GM19372 (cell line): ENCODE data around the gene ADAMTS8.

ENCODE experiments used
- ATAC-seq: cut with Tn5 transposase; IDR thresholded peaks from one replicate; pipeline ENCODE4 v1.9.1; 2021; ENCODE audit warnings: mild to moderate bottlenecking, low read depth, moderate library complexity; ENCODE audit not compliant: unreplicated experiment

Gene ADAMTS8

GRCh38 chr11:130428316-130429119 lies at the start of gene ADAMTS8:
TSS of gene ADAMTS8 (minus strand) at chr11:130428609. CDS start at chr11:130428286, 323 bp downstream.
- ATAC-seq: no peak

GRCh38 chr11:130477586-130478203 lies 49.3 kb upstream of the ADAMTS8 start:
- no peak for ATAC-seq

- ATAC-seq: no peak
Observed at GRCh38 chr11:130476922-130477491, 48.6 kb upstream of the ADAMTS8 start.

GRCh38 chr11:130476200-130476921 lies 48.0 kb upstream of the ADAMTS8 start:
- no peak for ATAC-seq

DNA sequence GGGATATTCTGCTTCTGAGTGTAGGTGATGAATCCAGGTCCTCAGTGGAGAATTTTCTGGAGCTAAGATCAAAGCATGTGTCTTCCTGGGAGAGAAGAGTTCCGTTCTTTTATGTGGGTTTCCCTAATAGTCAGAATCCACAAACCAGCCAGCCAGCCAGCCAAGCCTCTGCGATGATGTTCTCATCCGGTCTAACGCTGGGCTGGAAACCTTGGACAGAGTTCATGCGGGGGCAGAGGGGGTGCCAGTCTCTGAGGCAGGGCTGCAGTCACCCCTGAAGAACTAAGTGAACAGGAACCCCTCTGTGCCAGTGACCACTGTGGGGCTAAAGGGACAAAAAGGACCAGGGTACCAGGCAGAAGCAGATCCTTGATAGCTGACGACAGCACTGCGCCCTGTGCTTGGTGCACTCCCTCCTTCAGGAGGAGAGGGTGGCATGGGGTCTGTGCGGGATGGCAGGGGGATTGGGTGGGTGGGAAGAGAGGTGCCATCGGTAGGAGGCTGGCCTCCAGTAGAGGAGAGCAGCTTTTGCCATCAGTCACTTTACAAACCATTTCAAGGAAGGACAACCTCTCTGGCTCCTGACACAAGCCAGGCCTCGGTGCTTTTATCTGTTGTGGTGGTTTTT lies 47.1 kb upstream of the ADAMTS8 start:
- ATAC-seq: no peak

- no peak for ATAC-seq
Observed at GRCh38 chr11:130474637-130475400, 46.4 kb upstream of the ADAMTS8 start.

DNA sequence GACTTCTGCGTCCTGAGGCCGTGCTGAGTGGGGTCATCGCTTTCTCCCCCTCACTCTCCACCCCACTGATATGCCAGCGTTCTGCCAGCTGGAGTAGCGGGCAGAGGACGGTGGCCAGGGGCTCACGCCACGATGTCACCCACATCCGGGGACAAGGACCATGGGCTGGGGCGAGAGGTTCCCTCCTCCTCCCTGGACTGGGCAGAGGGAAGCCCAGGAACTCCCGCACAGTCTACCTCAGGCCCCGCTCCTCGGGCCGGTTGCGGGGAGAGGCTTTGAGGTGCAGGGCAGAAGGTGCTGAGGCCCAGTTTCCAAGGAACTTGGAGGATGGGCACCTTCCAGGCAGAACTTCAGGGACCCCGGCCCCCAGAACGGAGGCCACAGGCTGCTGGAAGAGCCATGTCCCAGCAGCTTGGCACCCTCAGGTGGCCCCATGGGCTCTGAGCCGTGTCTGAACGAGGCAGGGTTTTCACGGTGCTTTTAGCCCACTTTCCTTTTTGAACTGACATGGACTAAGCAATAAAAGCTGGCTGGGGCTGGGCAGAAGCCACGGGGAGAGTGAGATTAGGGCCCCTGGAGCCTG lies 45.5 kb upstream of the ADAMTS8 start:
- ATAC-seq: no peak

GRCh38 chr11:130473056-130473794 lies 44.8 kb upstream of the ADAMTS8 start:
- ATAC-seq: no peak

DNA sequence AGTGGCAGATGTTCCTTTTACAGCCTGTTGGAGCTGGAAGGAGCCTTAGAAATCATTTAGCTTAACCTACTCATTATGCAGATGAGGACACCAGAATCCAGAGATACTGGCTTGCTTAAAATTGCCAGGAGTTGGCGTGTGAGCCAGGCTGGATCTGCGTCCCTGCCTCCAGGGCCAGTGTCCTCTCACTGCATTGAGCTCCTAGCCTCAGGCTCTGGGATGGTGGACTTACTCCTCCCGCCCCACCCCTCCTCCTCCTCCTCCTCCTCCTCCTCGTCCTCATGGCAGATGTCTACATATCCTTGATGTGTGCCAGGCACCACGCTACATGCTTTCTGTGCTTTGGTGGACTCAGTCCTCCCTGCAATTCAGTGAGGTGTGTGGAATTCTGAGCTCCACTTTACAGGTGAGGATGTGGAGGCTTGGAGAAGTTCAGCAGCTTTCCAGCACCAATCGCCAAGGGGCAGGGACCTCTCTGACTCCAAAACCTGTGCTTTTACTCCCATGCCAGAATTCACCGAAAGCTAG lies 44.1 kb upstream of the ADAMTS8 start:
- ATAC-seq: no peak

DNA sequence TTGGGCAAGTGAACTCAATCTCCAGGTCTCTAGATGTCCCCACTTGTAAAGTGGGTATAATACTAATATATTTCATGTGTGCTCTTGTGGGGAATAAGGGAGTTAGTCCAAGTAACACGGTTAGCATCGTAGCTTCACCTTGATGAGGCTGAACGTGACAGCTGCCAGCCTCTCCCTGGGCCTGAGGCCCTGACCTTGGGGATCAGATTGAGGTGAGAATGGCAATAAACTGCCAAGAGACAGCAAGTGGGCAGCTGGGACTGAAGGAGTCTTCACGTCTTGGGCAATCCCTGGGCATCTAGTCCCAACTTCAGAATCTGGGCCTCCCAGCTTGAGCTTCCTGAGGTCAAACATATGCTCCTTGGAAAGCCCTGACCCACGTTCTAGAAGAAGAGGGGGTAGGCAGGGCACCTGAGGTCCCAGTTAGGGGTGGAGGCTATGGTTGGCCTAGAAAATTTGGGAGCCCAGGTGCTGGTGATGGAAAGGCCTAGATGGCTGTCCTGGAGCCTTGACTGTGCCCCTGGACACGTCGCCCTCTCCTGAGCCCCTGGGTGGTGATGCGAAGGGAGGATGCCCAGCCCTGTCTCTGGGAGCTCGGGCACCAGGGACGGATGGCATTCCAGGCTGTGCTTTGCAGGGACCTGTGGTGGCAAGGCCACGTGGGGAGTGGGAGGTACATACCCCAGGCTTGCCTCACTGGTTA lies 43.5 kb upstream of the ADAMTS8 start:
- ATAC-seq: no peak

DNA sequence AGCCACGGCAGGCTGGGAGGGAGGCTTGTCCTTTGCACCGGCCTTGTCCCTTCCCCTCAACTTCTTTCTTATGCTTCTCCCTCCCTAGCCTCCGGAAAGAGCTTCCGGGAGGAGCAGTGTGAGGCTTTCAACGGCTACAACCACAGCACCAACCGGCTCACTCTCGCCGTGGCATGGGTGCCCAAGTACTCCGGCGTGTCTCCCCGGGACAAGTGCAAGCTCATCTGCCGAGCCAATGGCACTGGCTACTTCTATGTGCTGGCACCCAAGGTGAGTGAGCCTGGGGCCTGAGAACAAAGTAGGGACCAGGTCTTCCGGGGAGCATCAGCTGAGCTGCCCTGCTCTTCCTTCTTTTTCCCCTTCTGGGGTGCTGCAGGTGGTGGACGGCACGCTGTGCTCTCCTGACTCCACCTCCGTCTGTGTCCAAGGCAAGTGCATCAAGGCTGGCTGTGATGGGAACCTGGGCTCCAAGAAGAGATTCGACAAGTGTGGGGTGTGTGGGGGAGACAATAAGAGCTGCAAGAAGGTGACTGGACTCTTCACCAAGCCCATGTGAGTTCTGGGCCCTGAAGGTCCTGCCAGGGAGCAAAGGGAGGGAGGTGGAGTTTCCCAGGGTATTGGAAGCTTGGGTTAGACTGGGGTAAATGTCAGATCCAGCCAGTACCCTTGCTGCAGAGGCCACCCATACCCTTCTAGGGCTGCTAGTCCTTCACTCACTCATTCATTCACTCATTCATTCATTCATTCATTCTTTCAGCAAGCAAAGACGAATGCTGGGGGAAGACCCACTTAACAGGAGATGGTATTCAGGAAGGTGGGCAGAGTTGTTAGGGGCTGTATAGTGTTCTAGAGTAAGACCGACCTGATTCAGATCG lies 42.7 kb upstream of the ADAMTS8 start:
- no peak for ATAC-seq

GRCh38 chr11:130469181-130469580 lies 40.8 kb upstream of the ADAMTS8 start:
- no peak for ATAC-seq

DNA sequence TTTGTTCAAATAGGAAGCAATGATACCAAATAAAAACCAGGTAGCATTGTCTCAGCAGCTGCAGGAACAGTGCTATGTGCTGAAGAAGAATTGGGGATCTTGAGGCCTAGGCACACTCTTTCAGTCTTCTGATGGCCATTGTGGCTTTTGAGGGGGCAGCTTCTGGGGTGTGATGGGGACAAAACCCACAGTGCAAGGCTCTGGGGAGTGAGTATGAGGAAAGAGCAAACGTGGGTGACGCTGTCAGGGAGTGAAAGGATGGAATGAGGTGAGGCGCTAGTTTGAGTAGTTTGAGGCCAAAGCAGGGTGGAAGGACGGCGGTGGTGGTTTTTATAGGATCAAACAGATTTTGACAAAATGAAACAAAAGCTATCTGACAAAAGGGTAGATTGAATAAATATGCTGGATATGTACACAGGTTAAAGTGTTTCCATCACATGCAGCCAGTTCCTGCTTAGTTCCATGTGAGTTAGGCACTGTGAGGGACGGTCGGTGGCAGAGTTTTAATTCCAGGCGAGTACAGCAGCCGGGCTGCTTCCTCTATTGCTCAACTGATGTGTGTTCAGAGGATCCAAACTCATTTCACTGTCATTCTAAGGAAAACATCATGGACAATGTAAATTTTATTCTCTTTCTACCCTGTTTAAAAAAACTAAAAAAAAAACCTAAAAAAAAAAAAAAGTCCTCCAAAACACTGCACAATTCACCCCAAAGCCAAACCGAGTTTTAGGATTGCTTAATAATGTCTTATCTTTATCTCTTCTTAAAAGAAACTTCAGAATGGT lies 38.9 kb upstream of the ADAMTS8 start:
- ATAC-seq: no peak

- ATAC-seq: no peak
Observed at GRCh38 chr11:130465263-130465662, 36.9 kb upstream of the ADAMTS8 start.

GRCh38 chr11:130464291-130464812 lies 35.9 kb upstream of the ADAMTS8 start:
- ATAC-seq: no peak

- no peak for ATAC-seq
Observed at GRCh38 chr11:130462931-130463330, 34.5 kb upstream of the ADAMTS8 start.
